Measurements from ENCODE around the gene KRT20.
"Not testable (repeated sequence)": the region's sequence is repeated elsewhere in the genome, so short reads cannot be mapped to it uniquely, and the experiment has no call there.

Gene KRT20

DNA sequence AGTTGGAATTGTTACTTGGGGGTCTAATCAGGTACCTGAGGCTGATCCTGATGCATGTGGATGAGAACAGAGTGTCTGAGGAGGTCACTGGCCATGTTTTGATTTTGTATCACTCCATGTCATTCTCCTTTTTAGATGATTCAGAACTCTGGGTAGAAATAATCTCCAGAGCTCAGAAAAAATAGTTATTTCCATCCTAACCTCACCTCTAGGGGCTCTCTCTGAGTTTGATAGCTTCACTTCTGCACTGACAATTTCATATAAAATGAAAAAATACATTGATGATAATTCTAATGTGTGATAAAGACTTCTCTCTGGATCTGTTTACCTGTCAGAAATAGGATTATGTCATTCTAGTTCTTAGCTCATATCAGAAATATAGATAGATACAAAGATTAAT lies 11.8 kb downstream of the KRT20 start:
- no peak for DNase-seq
- H3K27ac ChIP-seq (ENCODE audit: insufficient read depth, low read length, poor library complexity, severe bottlenecking): no peak overlapping the region
- no peak overlapping the region for H3K4me3 ChIP-seq (ENCODE audit: insufficient read depth, low read depth, low read length, poor library complexity, severe bottlenecking)
- no peaks in the 10 kb centered on the region for H3K36me3 ChIP-seq (ENCODE audit: control insufficient read depth, insufficient read depth, low read length)
- H3K4me1 ChIP-seq (ENCODE audit: control insufficient read depth, insufficient read depth, low read length, poor library complexity, severe bottlenecking): no peaks in the 10 kb centered on the region
- H3K27me3 ChIP-seq (replicated peaks; ENCODE audit: control insufficient read depth, insufficient read depth, low read length, poor library complexity, severe bottlenecking): no peaks in the 10 kb centered on the region
- no peaks in the 10 kb centered on the region for H3K9me3 ChIP-seq (ENCODE audit: control insufficient read depth, low read length)

GRCh38 chr17:40872416-40872815 lies 12.6 kb downstream of the KRT20 start:
- Histone ChIP-seq H3K4me1 (ENCODE audit: control insufficient read depth, insufficient read depth, low read length, poor library complexity, severe bottlenecking) (no peaks in the 10 kb centered on the region), H3K9me3 (ENCODE audit: control insufficient read depth, low read length) (no peaks in the 10 kb centered on the region), H3K27ac (ENCODE audit: insufficient read depth, low read length, poor library complexity, severe bottlenecking) (no peak overlapping the region), H3K4me3 (ENCODE audit: insufficient read depth, low read depth, low read length, poor library complexity, severe bottlenecking) (no peak overlapping the region), H3K36me3 (ENCODE audit: control insufficient read depth, insufficient read depth, low read length) (no peaks in the 10 kb centered on the region), H3K27me3 (replicated peaks; ENCODE audit: control insufficient read depth, insufficient read depth, low read length, poor library complexity, severe bottlenecking) (no peaks in the 10 kb centered on the region)
- DNase-seq: no peak

GRCh38 chr17:40871316-40871715 lies 13.7 kb downstream of the KRT20 start:
- Histone ChIP-seq H3K4me1 (ENCODE audit: control insufficient read depth, insufficient read depth, low read length, poor library complexity, severe bottlenecking) (no peaks in the 10 kb centered on the region), H3K27me3 (replicated peaks; ENCODE audit: control insufficient read depth, insufficient read depth, low read length, poor library complexity, severe bottlenecking) (no peaks in the 10 kb centered on the region), H3K36me3 (ENCODE audit: control insufficient read depth, insufficient read depth, low read length) (no peaks in the 10 kb centered on the region), H3K4me3 (ENCODE audit: insufficient read depth, low read depth, low read length, poor library complexity, severe bottlenecking) (no peak overlapping the region), H3K9me3 (ENCODE audit: control insufficient read depth, low read length) (no peaks in the 10 kb centered on the region), H3K27ac (ENCODE audit: insufficient read depth, low read length, poor library complexity, severe bottlenecking) (no peak overlapping the region)
- DNase-seq: no peak

GRCh38 chr17:40870136-40870535 lies 14.9 kb downstream of the KRT20 start:
- H3K27ac ChIP-seq (ENCODE audit: insufficient read depth, low read length, poor library complexity, severe bottlenecking): no peak overlapping the region
- no peak for DNase-seq
- no peaks in the 10 kb centered on the region for H3K36me3 ChIP-seq (ENCODE audit: control insufficient read depth, insufficient read depth, low read length)
- H3K9me3 ChIP-seq (ENCODE audit: control insufficient read depth, low read length): no peaks in the 10 kb centered on the region
- no peak overlapping the region for H3K4me3 ChIP-seq (ENCODE audit: insufficient read depth, low read depth, low read length, poor library complexity, severe bottlenecking)
- H3K4me1 ChIP-seq (ENCODE audit: control insufficient read depth, insufficient read depth, low read length, poor library complexity, severe bottlenecking): no peaks in the 10 kb centered on the region
- H3K27me3 ChIP-seq (replicated peaks; ENCODE audit: control insufficient read depth, insufficient read depth, low read length, poor library complexity, severe bottlenecking): no peaks in the 10 kb centered on the region

- H3K27me3 ChIP-seq (replicated peaks; ENCODE audit: control insufficient read depth, insufficient read depth, low read length, poor library complexity, severe bottlenecking): no peaks in the 10 kb centered on the region
- no peaks in the 10 kb centered on the region for H3K9me3 ChIP-seq (ENCODE audit: control insufficient read depth, low read length)
- DNase-seq: no peak
- H3K27ac ChIP-seq (ENCODE audit: insufficient read depth, low read length, poor library complexity, severe bottlenecking): no peak within 1 kb of the TSS
- no peaks in the 10 kb centered on the region for H3K36me3 ChIP-seq (ENCODE audit: control insufficient read depth, insufficient read depth, low read length)
- no peak within 1 kb of the TSS for H3K4me3 ChIP-seq (ENCODE audit: insufficient read depth, low read depth, low read length, poor library complexity, severe bottlenecking)
- H3K4me1 ChIP-seq (ENCODE audit: control insufficient read depth, insufficient read depth, low read length, poor library complexity, severe bottlenecking): no peaks in the 10 kb centered on the region
These were observed 18.2 kb downstream of the KRT20 start, which contains the start of gene KRT12 for GRCh38 chr17:40866838-40867237. Gene KRT12 (minus strand): TSS chr17:40867223. CDS start chr17:40867186, 37 bp downstream.

- no peak for DNase-seq
- no peaks in the 10 kb centered on the region for H3K9me3 ChIP-seq (ENCODE audit: control insufficient read depth, low read length)
These were observed 20.2 kb downstream of the KRT20 start for GRCh38 chr17:40864661-40865390.

DNA sequence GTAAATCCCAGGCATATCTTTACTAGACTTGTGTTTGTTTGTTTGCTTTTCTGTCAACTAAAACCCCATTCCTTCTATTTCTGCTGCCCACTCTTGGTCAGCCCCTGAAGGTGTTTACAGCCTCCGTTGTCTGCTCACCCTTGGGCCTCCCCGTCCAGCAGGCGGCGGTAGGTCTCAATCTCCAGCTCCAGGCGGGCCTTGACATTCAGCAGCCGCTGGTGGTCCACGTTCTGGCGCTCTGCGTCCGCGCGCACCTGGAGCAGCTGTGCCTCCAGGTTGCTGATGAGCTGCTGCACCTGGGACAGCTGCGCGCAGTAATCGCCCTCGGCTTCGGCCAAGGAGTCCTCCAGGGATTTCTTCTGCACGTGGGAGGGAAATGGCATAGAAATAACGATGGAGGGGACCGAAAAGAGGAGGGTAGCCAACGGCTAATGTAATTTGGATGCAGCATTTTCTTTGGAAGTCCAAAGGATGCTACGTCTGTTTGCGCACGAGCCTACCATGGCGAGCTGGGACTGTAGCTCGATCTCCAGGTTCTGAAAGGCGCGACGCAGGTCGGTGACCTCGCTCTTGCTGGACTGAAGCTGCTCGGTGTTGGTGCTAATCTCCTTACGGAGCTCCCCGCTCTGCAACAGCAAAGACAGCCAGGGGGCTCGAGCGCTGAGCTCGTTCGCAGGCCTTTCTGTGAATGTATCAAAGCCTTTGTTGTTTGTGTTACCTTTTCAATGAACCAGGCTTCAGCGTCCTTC lies 21.9 kb downstream of the KRT20 start:
- H3K27me3 ChIP-seq (replicated peaks; ENCODE audit: control insufficient read depth, insufficient read depth, low read length, poor library complexity, severe bottlenecking): no peaks in the 10 kb centered on the region
- no peaks in the 10 kb centered on the region for H3K36me3 ChIP-seq (ENCODE audit: control insufficient read depth, insufficient read depth, low read length)
- no peak overlapping the region for H3K4me3 ChIP-seq (ENCODE audit: insufficient read depth, low read depth, low read length, poor library complexity, severe bottlenecking)
- no peak overlapping the region for H3K27ac ChIP-seq (ENCODE audit: insufficient read depth, low read length, poor library complexity, severe bottlenecking)
- no peak for DNase-seq
- no peaks in the 10 kb centered on the region for H3K9me3 ChIP-seq (ENCODE audit: control insufficient read depth, low read length)
- H3K4me1 ChIP-seq (ENCODE audit: control insufficient read depth, insufficient read depth, low read length, poor library complexity, severe bottlenecking): no peaks in the 10 kb centered on the region

More at GRCh38 chr17:40864661-40865390, 20.2 kb downstream of the KRT20 start:
- Histone ChIP-seq H3K4me1 (ENCODE audit: control insufficient read depth, insufficient read depth, low read length, poor library complexity, severe bottlenecking) (no peaks in the 10 kb centered on the region), H3K27ac (ENCODE audit: insufficient read depth, low read length, poor library complexity, severe bottlenecking) (no peak overlapping the region), H3K36me3 (ENCODE audit: control insufficient read depth, insufficient read depth, low read length) (no peaks in the 10 kb centered on the region), H3K4me3 (ENCODE audit: insufficient read depth, low read depth, low read length, poor library complexity, severe bottlenecking) (no peak overlapping the region), H3K27me3 (replicated peaks; ENCODE audit: control insufficient read depth, insufficient read depth, low read length, poor library complexity, severe bottlenecking) (no peaks in the 10 kb centered on the region)

- no peak for DNase-seq
- Histone ChIP-seq H3K4me1 (ENCODE audit: control insufficient read depth, insufficient read depth, low read length, poor library complexity, severe bottlenecking) (no peaks in the 10 kb centered on the region), H3K9me3 (ENCODE audit: control insufficient read depth, low read length) (no peaks in the 10 kb centered on the region), H3K27ac (ENCODE audit: insufficient read depth, low read length, poor library complexity, severe bottlenecking) (no peak overlapping the region), H3K36me3 (ENCODE audit: control insufficient read depth, insufficient read depth, low read length) (no peaks in the 10 kb centered on the region), H3K27me3 (replicated peaks; ENCODE audit: control insufficient read depth, insufficient read depth, low read length, poor library complexity, severe bottlenecking) (no peaks in the 10 kb centered on the region), H3K4me3 (ENCODE audit: insufficient read depth, low read depth, low read length, poor library complexity, severe bottlenecking) (no peak overlapping the region)
These were observed 25.5 kb downstream of the KRT20 start for GRCh38 chr17:40859536-40859935.

DNA sequence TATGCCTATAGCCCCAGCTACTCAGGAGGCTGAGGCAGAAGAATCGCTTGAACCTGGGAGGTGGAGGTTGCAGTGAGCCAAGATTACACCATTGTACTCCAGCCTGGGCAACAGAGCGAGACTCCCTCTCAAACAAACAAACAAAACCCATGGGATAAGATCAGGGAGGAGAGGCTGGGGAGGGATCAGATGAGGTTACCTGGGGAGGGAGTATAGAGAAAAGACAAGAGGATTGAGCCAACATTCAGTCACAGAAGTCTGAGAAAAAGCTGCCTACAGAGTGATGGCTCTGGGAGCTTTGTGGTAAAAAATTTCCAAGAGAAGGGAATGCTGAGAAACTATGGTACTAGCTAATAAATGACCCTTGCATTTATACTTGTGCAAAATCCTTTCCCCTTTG lies 26.4 kb downstream of the KRT20 start:
- H3K27me3 ChIP-seq (replicated peaks; ENCODE audit: control insufficient read depth, insufficient read depth, low read length, poor library complexity, severe bottlenecking); H3K4me3 ChIP-seq (ENCODE audit: insufficient read depth, low read depth, low read length, poor library complexity, severe bottlenecking); H3K27ac ChIP-seq (ENCODE audit: insufficient read depth, low read length, poor library complexity, severe bottlenecking); H3K36me3 ChIP-seq (ENCODE audit: control insufficient read depth, insufficient read depth, low read length); DNase-seq; H3K9me3 ChIP-seq (ENCODE audit: control insufficient read depth, low read length); H3K4me1 ChIP-seq (ENCODE audit: control insufficient read depth, insufficient read depth, low read length, poor library complexity, severe bottlenecking): not testable (repeated sequence)

- no peak overlapping the region for H3K4me3 ChIP-seq (ENCODE audit: insufficient read depth, low read depth, low read length, poor library complexity, severe bottlenecking)
- no peaks in the 10 kb centered on the region for H3K27me3 ChIP-seq (replicated peaks; ENCODE audit: control insufficient read depth, insufficient read depth, low read length, poor library complexity, severe bottlenecking)
- H3K4me1 ChIP-seq (ENCODE audit: control insufficient read depth, insufficient read depth, low read length, poor library complexity, severe bottlenecking): no peaks in the 10 kb centered on the region
- no peak for DNase-seq
- no peaks in the 10 kb centered on the region for H3K9me3 ChIP-seq (ENCODE audit: control insufficient read depth, low read length)
- no peaks in the 10 kb centered on the region for H3K36me3 ChIP-seq (ENCODE audit: control insufficient read depth, insufficient read depth, low read length)
- H3K27ac ChIP-seq (ENCODE audit: insufficient read depth, low read length, poor library complexity, severe bottlenecking): no peak overlapping the region
These were observed 27.5 kb downstream of the KRT20 start for GRCh38 chr17:40857535-40857934.
